ENCODE measurements around the gene CNBP.

Gene CNBP

GRCh38 chr3:129173206-129173605, 10.5 kb downstream of the CNBP start:
- TF ChIP-seq FOXP2 (optimal IDR thresholded peaks at IDR 0.05; ENCODE audit: borderline replicate concordance, extremely low read depth, extremely low read length, insufficient read depth) (no peak), TAF1 (IDR thresholded peaks at IDR 0.05; ENCODE audit: borderline replicate concordance, insufficient read depth, low read length) (no peak), SIN3A (IDR thresholded peaks at IDR 0.05; ENCODE audit: borderline replicate concordance, insufficient read depth, low read length) (no peak), REST (IDR thresholded peaks at IDR 0.05; ENCODE audit: insufficient read depth in 1 of 2, low read depth in 2 of 2, low read length in 2 of 2) (no peak), POLR2AphosphoS5 (IDR thresholded peaks at IDR 0.05; ENCODE audit: low read depth, low read length) (no peak)

GRCh38 chr3:129166579-129167332, 16.9 kb downstream of the CNBP start:
- TF ChIP-seq TAF1 (IDR thresholded peaks at IDR 0.05; ENCODE audit: borderline replicate concordance, insufficient read depth, low read length): no peak

- TF ChIP-seq POLR2AphosphoS5 (IDR thresholded peaks at IDR 0.05; ENCODE audit: low read depth, low read length) (no peak), SIN3A (IDR thresholded peaks at IDR 0.05; ENCODE audit: borderline replicate concordance, insufficient read depth, low read length) (no peak), REST (IDR thresholded peaks at IDR 0.05; ENCODE audit: insufficient read depth in 1 of 2, low read depth in 2 of 2, low read length in 2 of 2) (no peak), FOXP2 (optimal IDR thresholded peaks at IDR 0.05; ENCODE audit: borderline replicate concordance, extremely low read depth, extremely low read length, insufficient read depth) (no peak)
These were observed 19.2 kb downstream of the CNBP start for GRCh38 chr3:129164500-129164899.

- TF ChIP-seq FOXP2 (optimal IDR thresholded peaks at IDR 0.05; ENCODE audit: borderline replicate concordance, extremely low read depth, extremely low read length, insufficient read depth) (no peak), TAF1 (IDR thresholded peaks at IDR 0.05; ENCODE audit: borderline replicate concordance, insufficient read depth, low read length) (no peak), POLR2AphosphoS5 (IDR thresholded peaks at IDR 0.05; ENCODE audit: low read depth, low read length) (peak; percentile 36), REST (IDR thresholded peaks at IDR 0.05; ENCODE audit: insufficient read depth in 1 of 2, low read depth in 2 of 2, low read length in 2 of 2) (no peak)
These were observed 20.7 kb downstream of the CNBP start for GRCh38 chr3:129162729-129163579.

GRCh38 chr3:129161860-129162271, 21.8 kb downstream of the CNBP start:
- TF ChIP-seq SIN3A (IDR thresholded peaks at IDR 0.05; ENCODE audit: borderline replicate concordance, insufficient read depth, low read length): no peak
- TF ChIP-seq FOXP2 (optimal IDR thresholded peaks at IDR 0.05; ENCODE audit: borderline replicate concordance, extremely low read depth, extremely low read length, insufficient read depth): no peak
- TF ChIP-seq POLR2AphosphoS5 (IDR thresholded peaks at IDR 0.05; ENCODE audit: low read depth, low read length): no peak
- TF ChIP-seq REST (IDR thresholded peaks at IDR 0.05; ENCODE audit: insufficient read depth in 1 of 2, low read depth in 2 of 2, low read length in 2 of 2): no peak

Measured in PFSK-1 (cell line).